H54 (cell line): Measurements from ENCODE around the gene ZSCAN22.
"Not testable (repeated sequence)": the region's sequence is repeated elsewhere in the genome, so short reads cannot be mapped to it uniquely, and the experiment has no call there.

Experiments used
- DNase-seq: peaks from one replicate; pipeline ENCODE4 v3.0.0; 2011; ENCODE audit warnings: low spot score, mixed read lengths; ENCODE audit not compliant: insufficient read length
- FAIRE-seq: peaks from 3 replicates; lab custom pipeline; 2011; peaks lifted over from hg19 to GRCh38; lab: Jason Lieb, UNC
- POLR2A ChIP-seq: IDR thresholded peaks from 2 replicates; pipeline ENCODE4 v1.6.1; 2011; ENCODE audit warnings: low read depth, mild to moderate bottlenecking, low read length

Gene ZSCAN22

DNA sequence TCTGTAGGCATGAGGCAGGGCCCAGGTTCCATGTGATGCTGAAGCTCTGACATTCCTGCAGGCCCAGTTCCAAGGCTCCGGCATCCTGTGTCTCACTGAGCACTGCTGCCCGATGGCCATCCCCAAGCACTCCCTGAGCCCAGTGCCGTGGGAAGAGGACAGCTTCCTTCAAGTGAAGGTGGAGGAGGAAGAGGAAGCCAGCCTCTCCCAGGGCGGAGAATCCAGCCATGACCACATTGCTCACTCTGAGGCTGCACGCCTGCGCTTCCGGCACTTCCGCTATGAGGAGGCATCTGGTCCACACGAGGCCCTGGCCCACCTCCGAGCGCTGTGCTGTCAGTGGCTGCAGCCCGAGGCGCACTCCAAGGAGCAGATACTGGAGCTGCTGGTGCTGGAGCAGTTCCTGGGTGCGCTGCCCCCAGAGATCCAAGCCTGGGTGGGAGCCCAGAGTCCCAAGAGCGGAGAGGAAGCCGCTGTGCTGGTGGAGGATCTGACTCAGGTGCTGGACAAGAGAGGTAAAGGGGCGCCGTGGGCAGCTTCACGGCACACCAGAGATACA, 8.0 kb downstream of the ZSCAN22 start:
- FAIRE-seq: no peak
- DNase-seq: no peak
- TF ChIP-seq POLR2A: no peak

DNA sequence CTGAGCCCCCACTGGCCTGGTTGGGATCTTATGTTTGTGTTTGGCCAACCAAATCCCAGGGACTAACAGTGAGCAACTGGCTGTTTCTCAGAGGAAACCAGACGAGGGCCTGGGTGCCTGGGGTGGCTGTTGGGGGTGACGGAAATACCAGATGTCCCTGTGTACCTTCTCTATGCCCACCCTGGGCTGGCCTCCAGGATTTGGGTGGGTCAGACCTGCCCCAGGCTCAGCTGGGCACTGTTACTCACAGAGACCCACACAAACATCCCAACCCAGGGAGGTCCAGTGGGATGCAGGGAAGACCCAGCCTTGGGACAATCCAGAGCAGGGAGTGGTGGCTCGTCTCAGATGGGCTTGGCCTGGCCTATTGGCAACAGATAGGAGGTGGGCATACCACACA, 8.8 kb downstream of the ZSCAN22 start:
- no peak for TF ChIP-seq POLR2A
- FAIRE-seq: no peak
- DNase-seq: no peak

DNA sequence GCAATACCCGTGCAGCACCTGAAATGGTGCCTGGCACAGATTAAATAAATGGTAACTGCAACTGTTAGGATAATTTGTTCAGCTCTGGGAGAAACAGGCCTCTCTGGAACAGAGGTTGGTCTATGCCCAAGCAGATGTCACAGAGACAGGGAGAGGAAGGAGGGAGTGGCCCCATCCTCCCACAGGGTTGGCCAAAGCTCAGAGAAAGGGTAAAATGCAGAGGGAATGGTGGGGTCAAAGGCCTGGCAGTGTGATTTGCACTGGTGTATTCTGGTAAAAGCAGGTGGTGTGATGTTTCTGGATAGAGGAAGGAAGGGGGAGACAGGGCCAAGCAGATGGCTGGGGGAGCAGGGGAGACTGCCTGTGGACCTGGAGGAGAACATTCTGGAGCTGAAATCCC, 9.4 kb downstream of the ZSCAN22 start:
- FAIRE-seq: no peak
- no peak for DNase-seq
- no peak for TF ChIP-seq POLR2A

DNA sequence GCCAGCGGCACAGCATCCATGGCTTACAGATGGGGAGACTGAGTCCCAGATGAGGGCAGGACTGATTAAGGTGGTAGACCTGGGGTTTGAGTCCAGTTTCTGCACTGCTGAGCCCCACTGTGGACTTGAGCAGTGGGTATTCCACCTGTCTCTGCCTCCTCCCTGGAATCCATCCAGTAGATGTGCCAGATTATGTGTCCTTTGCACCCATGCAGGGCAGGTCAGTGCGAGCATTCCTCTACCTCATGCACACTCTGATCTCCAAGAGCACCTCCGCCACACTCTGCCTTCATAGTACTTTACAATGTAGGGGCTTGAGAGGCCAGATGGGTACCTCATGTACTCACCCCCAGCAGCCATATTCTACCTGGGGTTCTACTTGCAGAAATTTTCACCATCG, 10.0 kb downstream of the ZSCAN22 start:
- TF ChIP-seq POLR2A: no peak
- FAIRE-seq: no peak

DNA sequence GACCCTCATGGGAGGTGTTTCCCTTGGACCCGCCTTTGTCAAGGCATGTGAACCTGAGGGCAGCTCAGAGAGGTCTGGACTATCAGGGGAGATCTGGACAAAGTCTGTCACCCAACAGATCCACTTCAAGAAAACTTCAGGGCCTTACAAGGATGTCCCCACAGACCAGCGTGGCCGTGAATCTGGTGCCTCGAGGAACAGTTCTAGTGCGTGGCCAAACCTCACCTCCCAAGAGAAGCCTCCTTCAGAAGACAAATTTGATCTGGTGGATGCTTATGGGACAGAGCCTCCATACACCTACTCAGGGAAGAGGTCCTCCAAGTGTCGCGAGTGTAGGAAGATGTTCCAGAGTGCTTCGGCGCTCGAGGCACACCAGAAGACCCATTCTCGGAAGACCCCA, 11.5 kb downstream of the ZSCAN22 start:
- TF ChIP-seq POLR2A: no peak
- DNase-seq: no peak
- FAIRE-seq: no peak

More for the DNA sequence above, 10.0 kb downstream of the ZSCAN22 start:
- no peak for DNase-seq

DNA sequence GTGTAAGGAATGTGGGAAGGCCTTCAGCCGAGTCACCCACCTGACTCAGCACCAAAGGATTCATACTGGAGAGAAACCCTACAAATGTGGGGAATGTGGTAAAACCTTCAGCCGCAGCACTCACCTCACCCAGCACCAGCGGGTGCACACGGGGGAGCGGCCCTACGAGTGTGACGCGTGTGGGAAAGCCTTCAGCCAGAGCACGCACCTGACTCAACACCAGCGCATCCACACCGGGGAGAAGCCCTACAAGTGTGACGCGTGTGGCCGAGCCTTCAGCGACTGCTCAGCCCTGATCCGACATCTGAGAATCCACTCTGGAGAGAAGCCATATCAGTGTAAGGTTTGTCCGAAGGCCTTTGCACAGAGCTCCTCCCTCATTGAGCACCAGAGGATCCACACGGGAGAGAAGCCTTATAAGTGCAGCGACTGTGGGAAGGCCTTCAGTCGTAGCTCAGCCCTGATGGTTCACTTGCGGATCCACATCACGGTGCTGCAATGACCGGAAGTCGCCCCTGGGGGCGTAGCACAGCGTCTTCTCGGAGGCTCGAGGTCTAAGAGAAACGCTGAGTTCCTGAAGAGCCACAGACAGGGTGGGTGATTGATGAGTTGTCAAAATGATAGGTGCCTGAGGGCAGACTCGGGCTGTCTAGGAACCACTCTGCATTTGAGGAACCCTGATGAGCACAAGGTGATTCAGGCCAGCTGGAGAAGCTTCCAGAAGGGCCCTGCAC, 12.2 kb downstream of the ZSCAN22 start:
- FAIRE-seq (no peak), DNase-seq (no peak)
- no peak for TF ChIP-seq POLR2A

DNA sequence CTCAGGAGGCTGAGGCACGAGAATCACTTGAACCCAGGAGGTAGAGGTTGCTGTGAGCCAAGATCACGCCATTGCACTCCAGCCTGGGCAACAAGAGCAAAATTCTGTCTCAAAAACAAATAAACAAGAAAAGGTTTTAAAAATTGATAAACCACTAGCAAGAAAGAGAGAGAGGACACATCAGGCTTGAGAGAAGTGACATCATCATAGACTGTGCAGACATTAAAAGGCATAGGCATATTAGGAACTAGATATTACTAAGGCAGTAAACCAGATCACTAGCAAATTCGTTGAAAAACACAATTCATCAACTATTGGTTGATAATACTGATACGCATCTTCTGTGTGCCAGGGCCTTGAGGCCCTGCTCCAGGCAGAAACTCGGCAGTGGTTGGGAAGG, 18.8 kb downstream of the ZSCAN22 start:
- FAIRE-seq: no peak
- no peak for TF ChIP-seq POLR2A
- no peak for DNase-seq

DNA sequence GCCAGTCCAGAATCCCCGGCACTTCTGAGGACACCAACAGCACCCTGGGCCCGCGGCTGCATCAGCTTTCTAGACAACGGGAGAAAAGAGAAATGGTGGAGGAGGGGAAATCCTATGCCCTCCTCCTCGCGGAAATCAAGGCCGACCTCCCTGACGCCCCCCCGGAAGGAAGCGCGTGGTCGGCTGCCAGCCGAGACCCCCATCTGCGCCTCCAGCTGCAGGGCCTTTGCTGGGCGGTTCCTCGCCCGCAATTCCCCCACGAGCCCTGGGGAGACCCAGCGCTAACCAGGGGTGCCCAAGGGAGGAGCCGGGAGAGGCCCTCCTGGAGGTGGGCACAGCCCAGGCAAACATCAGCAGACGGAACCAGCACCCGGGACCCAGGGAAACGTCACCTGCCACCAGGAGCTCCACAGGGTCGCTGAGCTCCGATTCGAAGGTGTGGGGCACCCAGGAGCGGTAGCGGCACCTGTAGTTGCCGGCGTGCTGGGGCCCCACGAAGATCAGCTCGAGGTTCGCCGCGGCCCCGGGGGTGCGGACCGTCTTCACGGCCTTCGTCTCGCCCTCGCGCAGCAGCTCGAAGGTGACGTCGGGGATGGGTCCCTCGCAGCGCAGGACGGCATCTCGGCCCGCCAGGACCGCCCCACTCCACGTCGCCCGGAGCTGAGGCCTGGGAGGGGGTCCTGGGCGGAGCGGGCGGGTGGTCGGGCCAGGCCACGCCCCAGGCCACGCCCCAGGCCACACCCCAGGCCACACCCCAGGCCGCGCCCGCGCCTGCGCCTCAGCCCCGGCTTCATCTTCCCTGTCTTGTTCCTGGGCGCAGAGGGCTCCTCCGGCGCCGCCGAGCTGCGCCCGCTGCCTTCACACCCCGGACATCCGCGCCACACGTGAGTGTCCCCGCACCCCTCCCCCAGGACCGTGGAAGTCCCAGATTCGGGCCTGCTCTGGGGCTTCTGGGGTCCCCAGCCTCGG, 20.5 kb downstream of the ZSCAN22 start:
- peak; percentile 83 for DNase-seq
- no peak for FAIRE-seq
- peak; percentile 58 for TF ChIP-seq POLR2A

DNA sequence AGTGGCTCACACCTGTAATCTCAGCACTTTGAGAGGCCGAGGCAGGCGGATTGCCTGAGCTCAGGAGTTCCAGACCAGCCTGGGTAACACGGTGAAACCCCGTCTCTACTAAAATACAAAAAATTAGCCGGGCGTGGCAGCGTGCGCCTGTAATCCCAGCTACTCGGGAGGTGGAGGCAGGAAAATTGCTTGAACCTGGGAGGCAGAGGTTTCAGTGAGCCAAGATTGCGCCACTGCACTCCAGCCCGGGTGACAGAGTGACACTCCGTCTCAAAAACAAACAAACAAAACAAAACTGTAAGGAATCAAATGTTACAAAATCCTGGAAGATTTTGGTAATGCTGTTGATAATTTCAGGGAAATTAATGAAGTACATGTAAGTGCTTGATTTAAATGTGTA, 21.3 kb downstream of the ZSCAN22 start:
- FAIRE-seq: not testable (repeated sequence)

DNA sequence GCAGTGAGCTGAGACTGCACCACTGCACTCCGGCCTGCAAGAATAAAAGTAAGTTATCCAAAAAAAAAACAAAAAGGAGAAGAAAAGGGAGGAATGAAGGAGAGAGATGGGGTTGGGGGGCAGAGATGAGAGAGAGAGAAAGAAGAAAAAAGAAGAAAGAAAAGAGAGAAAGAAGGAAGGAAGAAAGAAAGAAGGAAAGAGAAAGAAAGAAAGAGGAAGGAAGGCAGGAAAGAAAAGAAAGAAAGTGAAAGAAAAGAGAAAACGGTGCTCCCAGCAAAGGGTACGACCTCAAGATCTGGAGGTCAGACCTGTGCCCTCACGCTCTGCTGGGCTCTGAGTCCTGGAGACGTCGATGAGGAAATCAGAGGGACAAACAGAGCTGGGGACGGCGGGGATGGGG, 22.8 kb downstream of the ZSCAN22 start:
- no peak for DNase-seq
- FAIRE-seq: no peak

More for the DNA sequence above, 21.3 kb downstream of the ZSCAN22 start:
- not testable (repeated sequence) for DNase-seq

DNA sequence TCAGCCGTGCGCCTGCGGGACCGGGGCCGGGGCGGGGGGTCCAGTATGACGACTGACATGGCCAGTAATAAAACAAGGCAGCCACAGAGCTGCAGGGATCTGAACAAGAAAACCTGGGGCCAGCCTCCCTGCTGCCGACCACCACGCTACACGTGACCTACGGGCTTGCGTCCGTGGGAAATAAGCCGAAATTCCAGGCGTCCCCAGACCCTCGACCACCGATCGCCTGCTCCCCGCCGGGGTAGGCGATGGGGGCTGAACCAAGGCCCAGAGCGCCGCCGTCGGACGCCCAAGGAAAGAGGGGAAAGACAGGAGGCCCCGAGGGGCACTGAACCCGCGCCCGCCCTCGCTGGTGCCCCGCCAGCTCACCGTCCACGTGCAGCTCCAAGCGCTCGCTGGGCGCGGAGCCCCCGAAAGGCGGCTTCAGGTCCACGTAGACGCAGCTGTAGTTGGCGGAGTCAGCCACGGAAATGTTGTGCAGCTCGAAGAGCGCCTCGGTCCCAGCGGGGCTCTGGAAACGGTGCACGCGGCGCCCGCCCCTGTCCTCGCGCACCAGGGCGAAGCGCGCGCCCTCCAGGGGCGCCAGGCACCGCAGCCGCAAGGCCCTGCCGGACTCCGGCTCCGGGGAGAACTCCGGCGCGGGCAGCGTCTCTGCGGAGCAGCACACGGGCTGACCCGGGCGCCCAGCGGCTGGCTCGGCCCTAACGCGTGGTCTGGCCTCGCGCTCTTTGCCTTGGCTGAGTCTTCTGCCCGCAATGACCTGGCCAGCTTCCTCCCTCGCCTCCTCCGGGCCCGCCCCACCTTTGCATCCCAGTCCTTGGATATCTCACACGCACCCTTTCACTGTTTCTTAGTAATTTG, 23.4 kb downstream of the ZSCAN22 start:
- FAIRE-seq: no peak
- TF ChIP-seq POLR2A: no peak
- no peak for DNase-seq

More for the DNA sequence above, 22.8 kb downstream of the ZSCAN22 start:
- TF ChIP-seq POLR2A: no peak

DNA sequence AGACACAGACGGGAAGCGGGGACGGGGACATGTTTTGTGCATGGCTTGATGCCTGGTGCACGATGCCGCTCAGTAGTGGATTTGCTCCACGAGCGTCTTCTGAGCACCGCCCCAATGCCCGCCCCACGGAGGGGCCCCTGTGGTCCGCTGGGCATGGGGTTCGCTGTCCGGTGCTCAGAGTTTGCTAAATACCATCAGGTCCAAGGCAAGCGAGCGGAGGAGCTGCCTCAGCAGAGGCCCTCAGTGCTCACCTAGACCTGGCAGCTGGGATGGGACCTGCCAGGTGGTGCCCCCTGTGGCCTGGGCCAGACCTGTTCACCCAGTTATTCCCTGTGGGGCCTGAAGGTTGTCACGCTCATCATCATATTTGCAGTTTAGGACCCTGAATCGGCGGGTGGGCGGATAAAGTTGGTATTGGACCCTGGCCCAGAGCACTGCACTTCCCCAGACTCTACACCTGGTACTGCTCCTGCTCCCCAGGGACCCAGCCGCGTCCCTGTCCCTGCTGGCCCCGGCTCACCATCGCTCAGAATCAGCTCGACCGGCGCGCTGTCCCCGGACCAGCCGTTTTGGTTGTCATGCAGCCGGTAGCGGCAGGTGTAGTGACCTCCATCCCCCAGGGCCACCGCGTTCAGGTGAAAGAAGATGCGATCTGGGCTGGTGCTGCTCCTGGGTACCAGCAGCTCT, 24.2 kb downstream of the ZSCAN22 start:
- no peak for FAIRE-seq
- TF ChIP-seq POLR2A: no peak

DNA sequence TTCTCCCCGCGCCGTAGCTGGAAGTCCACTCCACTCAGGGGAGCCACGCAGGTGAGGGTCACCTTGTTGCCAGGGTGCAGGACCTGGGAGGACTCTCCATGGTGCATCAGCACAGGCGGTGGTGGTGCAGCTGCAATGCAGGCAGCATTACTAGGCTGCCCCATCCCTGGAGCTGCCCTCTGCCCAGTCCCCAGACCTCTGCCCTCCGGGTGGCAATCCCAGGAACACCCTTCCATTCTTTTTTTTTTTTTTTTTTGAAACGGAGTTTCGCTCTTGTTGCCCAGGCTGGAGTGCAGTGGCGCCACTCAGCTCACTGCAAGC, 24.7 kb downstream of the ZSCAN22 start:
- no peak for FAIRE-seq
- TF ChIP-seq POLR2A: no peak
- DNase-seq: no peak

More for the DNA sequence above, 24.2 kb downstream of the ZSCAN22 start:
- no peak for DNase-seq
